K562 (cell line): ENCODE data around the gene TEX14. TPM values are rescaled to one million over a fixed set of nuclear protein-coding genes. Genes with fewer than 3 reads are reported as not detected.
A peak's percentile ranks its signal among the peaks of the same experiment; 100 is the strongest.

ENCODE experiments used
- BRD4 ChIP-seq: fragments of 200-600 bp; sonication (generic); IDR thresholded peaks from 2 replicates; pipeline ENCODE4 v1.6.1; 2017; ENCODE audit warnings: inconsistent platforms
- CCNT2 ChIP-seq: IDR thresholded peaks from 2 replicates; pipeline ENCODE4 v1.6.1; 2011; ENCODE audit warnings: borderline replicate concordance, low read depth, mild to moderate bottlenecking, moderate library complexity, mixed read lengths, low read length; ENCODE audit not compliant: insufficient read length; ENCODE audit errors: extremely low read depth
- EHMT2 ChIP-seq: fragments of 450-650 bp; IDR thresholded peaks from 2 replicates; pipeline ENCODE4 v1.6.1; 2018; ENCODE audit warnings: antibody characterized with exemption
- KLF13 ChIP-seq: fragments of 450-650 bp; IDR thresholded peaks from 2 replicates; pipeline ENCODE4 v1.6.1; 2016; ENCODE audit warnings: missing genetic modification characterization, low read depth, mild to moderate bottlenecking, missing compliant biosample characterization, moderate library complexity, borderline replicate concordance
- NCOA1 ChIP-seq: fragments of 450-650 bp; IDR thresholded peaks from 2 replicates; pipeline ENCODE4 v1.6.1; 2016; ENCODE audit warnings: low read depth
- POLR2AphosphoS2 ChIP-seq: IDR thresholded peaks from 2 replicates; pipeline ENCODE4 v1.6.1; 2012; ENCODE audit warnings: low read length, improper control_type of control experiment
- POLR2B ChIP-seq: fragments of 450-650 bp; IDR thresholded peaks from 2 replicates; pipeline ENCODE4 v1.6.1; 2018; ENCODE audit warnings: low read depth; ENCODE audit not compliant: partially characterized antibody
- SIN3B ChIP-seq: fragments of 450-650 bp; IDR thresholded peaks from 2 replicates; pipeline ENCODE4 v1.6.1; 2017; ENCODE audit warnings: low read depth, mild to moderate bottlenecking, moderate library complexity
- STAG1 ChIP-seq: sonication (generic); formaldehyde crosslinking; IDR thresholded peaks from 2 replicates; pipeline ENCODE4 v1.5.0; 2020; ENCODE audit warnings: missing genetic modification reagents, borderline replicate concordance
- TBL1XR1 ChIP-seq, 2 experiments: IDR thresholded peaks; 2 replicates each; pipeline ENCODE4 v1.6.1; 2012; ENCODE audit warnings: improper control_type of control experiment in 2 of 2, low read length in 2 of 2, mild to moderate bottlenecking in 1 of 2
- TCF3 ChIP-seq: sonication (generic); formaldehyde crosslinking; IDR thresholded peaks from 2 replicates; pipeline ENCODE4 v1.4.0; 2020; ENCODE audit warnings: mild to moderate bottlenecking, missing genetic modification reagents
- ZNF143 ChIP-seq: sonication (generic); formaldehyde crosslinking; IDR thresholded peaks from 2 replicates; pipeline ENCODE4 v1.9.0; 2022; ENCODE audit warnings: mild to moderate bottlenecking, missing genetic modification reagents
- polyA plus RNA-seq, 8 experiments: library from polyadenylated mRNA; depleted of rRNA in 4 of 8; stranded (reverse) in 5 of 8; unstranded in 3 of 8; fragments of >200 nt; fragmentation: Nextera tagmentation in 2 of 8; fragmentation: Illumina TruSeq in 1 of 8; extraction: Ambion mirVana in 2 of 8; extraction: Trizol in 1 of 8; gene quantifications; 2 replicates each; pipeline versions ENCODE4 v1.2.1 to v1.2.3, GENCODE V29; 2011 to 2014; ENCODE audit warnings: inconsistent platforms in 1 of 8, missing spikeins in 1 of 8
- total RNA-seq, 7 experiments: library from RNA; depleted of rRNA in 6 of 7; stranded (reverse); fragments of >200 nt in 6 of 7; fragmentation: Illumina TruSeq in 2 of 7; extraction: Trizol in 2 of 7; gene quantifications; 2 replicates each; pipeline versions ENCODE4 v1.2.1 to v1.2.3, GENCODE V29; 2011 to 2021; ENCODE audit warnings: low replicate concordance in 1 of 7
- TF ChIP-seq, protein P1 (sequence below): fragments of 150-350 bp; conservative IDR thresholded peaks from 2 replicates; pipeline ENCODE4 v1.6.1; 2014; ENCODE audit warnings: low read length
- TF ChIP-seq, protein P2 (sequence below): sonication (generic); formaldehyde crosslinking; IDR thresholded peaks from 2 replicates; pipeline ENCODE4 v1.9.0; 2022; ENCODE audit warnings: mild to moderate bottlenecking, missing genetic modification reagents
- TF ChIP-seq, protein P3 (sequence below): sonication (generic); formaldehyde crosslinking; IDR thresholded peaks from 2 replicates; pipeline ENCODE4 v1.8.1; 2023; ENCODE audit warnings: mild to moderate bottlenecking, missing genetic modification reagents, moderate library complexity

Gene TEX14
- total and polyA plus RNA-seq, 9 of the 15 experiments (the other 6 are each of a cell fraction or from before 2014, with no cell fraction given), result 0.05 to 0.12 (median 0.09) TPM; not detected in 1

DNA sequence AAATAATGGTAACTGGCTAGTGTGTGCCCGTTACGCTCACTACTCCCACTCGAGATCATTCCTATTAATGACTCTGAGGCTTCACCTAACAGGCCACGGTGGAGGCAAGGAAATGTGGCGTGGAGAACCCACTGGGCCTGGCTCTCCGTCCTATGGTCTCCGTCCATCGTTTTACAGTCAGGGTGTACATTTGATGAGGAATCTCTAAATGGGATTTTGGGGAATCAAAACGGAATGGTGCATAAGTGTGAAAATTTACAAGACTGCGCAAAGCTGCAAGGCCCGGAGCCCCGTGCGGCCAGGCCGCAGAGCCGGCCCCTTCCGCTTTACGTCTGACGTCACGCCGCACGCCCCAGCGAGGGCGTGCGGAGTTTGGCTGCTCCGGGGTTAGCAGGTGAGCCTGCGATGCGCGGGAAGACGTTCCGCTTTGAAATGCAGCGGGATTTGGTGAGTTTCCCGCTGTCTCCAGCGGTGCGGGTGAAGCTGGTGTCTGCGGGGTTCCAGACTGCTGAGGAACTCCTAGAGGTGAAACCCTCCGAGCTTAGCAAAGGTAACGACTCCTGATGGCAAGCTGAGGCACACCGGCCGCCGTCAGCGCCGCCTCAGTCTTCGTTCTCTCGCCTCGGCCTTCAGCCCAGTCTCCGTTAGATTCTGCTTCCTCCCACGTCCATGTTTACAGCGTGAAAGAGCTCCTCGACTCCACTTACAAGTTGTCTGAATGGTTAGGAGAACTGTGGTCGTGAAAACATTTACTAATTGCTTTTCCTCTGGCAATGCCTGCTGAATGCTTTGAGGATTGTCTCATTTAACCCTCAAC, 602 bp upstream of the TEX14 start, which contains the start of gene RAD51C (continued):
- TF ChIP-seq CCNT2 (peak; percentile 40), POLR2AphosphoS2 (no peak; the same call in 1 of the 2 replicates), SIN3B (peak; percentile 41; the same call in 1 of the 2 replicates), KLF13 (0 out of 2 replicates have a peak, but pooled peaks have one; percentile 19), ZNF143 (CRISPR knock-in tag) (0 out of 2 replicates have a peak, but pooled peaks have one; percentile 33), STAG1 (no peak), EHMT2 (peak; percentile 67; the same call in 1 of the 2 replicates), POLR2B (peak; percentile 90), TCF3 (CRISPR knock-in tag) (peak; percentile 34), NCOA1 (no peak; the same call in 1 of the 2 replicates), BRD4 (peak; percentile 90), TBL1XR1 (IDR thresholded peaks at IDR 0.05; ENCODE audit: low read length in 2 of 2) (0 out of 4 replicates have a peak, but pooled peaks of 1 of the 2 experiments have one; percentile 28)
- TF ChIP-seq, protein P1, sequence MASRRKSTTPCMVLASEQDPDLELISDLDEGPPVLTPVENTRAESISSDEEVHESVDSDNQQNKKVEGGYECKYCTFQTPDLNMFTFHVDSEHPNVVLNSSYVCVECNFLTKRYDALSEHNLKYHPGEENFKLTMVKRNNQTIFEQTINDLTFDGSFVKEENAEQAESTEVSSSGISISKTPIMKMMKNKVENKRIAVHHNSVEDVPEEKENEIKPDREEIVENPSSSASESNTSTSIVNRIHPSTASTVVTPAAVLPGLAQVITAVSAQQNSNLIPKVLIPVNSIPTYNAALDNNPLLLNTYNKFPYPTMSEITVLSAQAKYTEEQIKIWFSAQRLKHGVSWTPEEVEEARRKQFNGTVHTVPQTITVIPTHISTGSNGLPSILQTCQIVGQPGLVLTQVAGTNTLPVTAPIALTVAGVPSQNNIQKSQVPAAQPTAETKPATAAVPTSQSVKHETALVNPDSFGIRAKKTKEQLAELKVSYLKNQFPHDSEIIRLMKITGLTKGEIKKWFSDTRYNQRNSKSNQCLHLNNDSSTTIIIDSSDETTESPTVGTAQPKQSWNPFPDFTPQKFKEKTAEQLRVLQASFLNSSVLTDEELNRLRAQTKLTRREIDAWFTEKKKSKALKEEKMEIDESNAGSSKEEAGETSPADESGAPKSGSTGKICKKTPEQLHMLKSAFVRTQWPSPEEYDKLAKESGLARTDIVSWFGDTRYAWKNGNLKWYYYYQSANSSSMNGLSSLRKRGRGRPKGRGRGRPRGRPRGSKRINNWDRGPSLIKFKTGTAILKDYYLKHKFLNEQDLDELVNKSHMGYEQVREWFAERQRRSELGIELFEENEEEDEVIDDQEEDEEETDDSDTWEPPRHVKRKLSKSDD, result 0 out of 2 replicates have a peak, but pooled peaks have one; percentile 68
- TF ChIP-seq, protein P2, sequence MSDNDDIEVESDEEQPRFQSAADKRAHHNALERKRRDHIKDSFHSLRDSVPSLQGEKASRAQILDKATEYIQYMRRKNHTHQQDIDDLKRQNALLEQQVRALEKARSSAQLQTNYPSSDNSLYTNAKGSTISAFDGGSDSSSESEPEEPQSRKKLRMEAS (CRISPR knock-in tag), result peak; percentile 98
- TF ChIP-seq, protein P3, sequence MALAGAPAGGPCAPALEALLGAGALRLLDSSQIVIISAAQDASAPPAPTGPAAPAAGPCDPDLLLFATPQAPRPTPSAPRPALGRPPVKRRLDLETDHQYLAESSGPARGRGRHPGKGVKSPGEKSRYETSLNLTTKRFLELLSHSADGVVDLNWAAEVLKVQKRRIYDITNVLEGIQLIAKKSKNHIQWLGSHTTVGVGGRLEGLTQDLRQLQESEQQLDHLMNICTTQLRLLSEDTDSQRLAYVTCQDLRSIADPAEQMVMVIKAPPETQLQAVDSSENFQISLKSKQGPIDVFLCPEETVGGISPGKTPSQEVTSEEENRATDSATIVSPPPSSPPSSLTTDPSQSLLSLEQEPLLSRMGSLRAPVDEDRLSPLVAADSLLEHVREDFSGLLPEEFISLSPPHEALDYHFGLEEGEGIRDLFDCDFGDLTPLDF, result peak; percentile 92
